NCI-H1417 treated with DMSO at 0.1 percent for 48 hours (cell line): Measurements from ENCODE around the gene RAX.

ENCODE experiments used
- DNase-seq: peaks from one replicate; lab custom pipeline; 2025; lab: John Stamatoyannopoulos, UW

Gene RAX

GRCh38 chr18:59246796-59247195 lies 26.5 kb downstream of the RAX start:
- no peak for DNase-seq

- no peak for DNase-seq
Measured at GRCh38 chr18:59242906-59243305, 30.3 kb downstream of the RAX start.

- DNase-seq: no peak
Measured at GRCh38 chr18:59239642-59240041, 33.6 kb downstream of the RAX start.

DNA sequence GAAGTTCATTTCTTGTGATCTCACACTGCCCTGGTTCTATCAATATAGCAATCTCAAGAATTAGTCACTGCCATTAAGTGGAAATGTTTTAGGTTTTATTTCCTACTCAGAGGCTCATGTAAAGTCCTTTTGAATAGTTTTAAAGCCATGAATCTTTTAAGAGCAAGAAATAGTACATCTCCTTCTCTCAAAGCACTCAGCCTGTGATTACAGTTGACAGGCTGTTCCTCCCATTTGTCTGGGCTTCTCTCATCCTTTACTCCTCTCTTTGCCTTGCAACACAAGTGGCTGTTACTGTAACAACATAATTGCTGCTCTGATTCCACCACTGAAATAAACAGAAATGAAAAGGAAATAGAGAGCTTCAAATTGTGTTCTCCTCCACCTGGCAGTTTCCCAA lies 34.9 kb downstream of the RAX start:
- DNase-seq: peak; percentile 60

- no peak for DNase-seq
Measured at GRCh38 chr18:59233017-59233410, 40.2 kb downstream of the RAX start.

DNA sequence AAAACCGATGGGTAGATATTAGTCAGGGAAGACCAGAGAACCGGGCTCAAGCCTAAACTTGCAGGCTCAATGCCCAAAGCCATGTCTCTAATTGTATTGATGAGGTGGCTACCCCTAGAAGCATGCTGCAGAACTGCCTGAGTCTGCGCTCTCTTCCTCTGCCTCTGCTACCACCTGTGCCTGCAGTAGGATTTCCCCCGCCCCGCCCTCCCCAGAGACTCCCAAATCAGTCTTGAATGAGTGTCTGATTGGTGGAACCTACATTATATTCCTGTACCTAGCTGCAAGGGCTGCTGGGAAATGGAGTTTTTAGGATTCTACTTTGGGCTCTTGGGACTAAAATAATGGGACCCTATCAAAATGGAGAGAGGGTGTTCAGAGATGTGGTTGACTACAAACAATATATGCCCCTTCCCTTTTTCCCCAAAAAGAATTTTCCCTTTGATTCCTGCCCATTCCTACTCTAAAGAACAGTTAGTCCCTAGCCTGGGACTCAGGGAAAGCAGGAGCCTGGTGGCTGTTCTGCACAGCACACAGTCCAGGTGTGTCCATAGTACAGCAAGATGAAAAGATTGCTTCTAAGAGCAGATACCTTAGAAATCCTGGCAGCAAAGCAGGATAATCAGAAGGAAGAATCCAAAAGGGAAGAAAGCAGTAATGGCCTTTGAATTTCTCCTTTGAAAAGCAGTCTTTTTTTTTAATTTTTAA lies 40.8 kb downstream of the RAX start:
- DNase-seq: no peak

DNA sequence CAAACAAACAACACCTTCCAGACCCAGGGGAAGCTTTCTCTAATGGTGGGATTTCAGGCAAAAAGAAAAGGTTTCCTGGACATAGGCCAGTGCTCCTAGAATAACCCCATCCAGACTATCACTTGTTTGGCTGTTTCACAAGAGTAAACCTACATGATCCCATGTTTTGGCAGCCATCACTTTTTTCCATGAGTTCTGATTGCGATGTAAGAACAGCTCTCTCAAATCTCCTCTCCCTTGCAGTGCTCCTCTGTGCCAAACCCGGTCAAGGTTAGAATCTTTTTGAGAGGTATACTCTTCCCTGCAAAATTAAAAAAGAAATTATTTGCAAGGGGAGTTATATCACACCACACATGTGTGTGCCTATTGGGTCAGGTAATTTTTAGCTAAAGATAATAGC lies 41.4 kb downstream of the RAX start:
- no peak for DNase-seq

GRCh38 chr18:59231114-59231513 lies 42.1 kb downstream of the RAX start:
- DNase-seq: no peak

DNA sequence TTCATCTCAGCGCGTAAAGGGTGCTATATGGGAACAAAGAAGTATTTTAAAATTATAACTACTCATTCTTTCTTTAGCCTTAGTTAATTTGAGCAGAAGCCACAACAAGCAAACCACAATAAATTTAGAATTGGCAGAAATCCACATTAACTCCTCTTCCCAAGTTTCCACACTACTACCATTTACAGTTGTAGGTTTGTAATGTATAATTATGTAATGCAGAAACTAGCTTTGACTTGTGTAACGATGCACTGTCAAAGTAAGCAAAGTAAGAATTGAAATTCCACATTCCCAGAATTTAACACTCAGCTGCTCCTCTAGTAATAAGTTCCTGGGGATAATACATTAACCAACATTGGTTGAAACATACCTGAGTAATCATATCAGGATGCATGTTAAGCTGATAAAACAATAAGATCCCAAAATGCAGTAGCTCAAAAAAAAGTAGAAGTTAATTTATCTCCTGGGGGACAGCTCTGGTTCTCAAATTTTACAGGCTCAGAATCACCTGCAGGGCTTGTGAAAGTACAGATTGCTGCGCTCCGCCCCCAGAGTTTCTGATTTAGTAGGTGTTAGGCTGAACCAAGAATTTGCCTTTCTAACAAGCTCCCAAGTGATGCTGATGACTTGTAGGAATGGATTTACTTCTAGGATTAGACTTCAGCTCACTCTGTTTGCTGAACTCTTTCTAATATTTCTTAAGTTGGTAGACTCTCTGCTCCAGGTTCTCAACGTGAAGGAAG lies 43.4 kb downstream of the RAX start:
- DNase-seq: no peak

DNA sequence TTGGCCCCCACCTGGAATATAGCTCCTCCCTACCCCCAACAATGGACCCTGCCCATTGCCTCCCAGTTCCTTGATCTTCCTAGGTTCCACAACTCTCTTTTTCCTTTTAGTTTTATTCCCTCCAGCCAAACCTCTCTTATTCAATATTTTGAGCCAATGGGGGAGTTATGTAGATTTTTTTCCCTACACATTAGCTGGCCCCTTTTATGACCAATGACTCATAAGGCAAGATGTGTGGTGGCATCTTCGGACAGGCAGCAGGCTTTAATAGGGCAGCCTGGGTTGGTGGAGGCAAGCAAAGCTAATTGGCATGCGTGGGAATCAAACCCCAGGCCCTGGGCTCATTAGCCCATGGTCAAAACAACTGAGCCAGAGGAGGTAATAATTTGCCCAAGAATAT lies 44.1 kb downstream of the RAX start:
- no peak for DNase-seq

GRCh38 chr18:59228351-59228750 lies 44.9 kb downstream of the RAX start:
- DNase-seq: no peak

GRCh38 chr18:59222341-59222740 lies 50.9 kb downstream of the RAX start:
- DNase-seq: no peak

- peak; percentile 48 for DNase-seq
Measured at GRCh38 chr18:59220784-59221765, 52.2 kb downstream of the RAX start.

GRCh38 chr18:59220164-59220783 lies 53.0 kb downstream of the RAX start:
- peak; percentile 67 for DNase-seq

DNA sequence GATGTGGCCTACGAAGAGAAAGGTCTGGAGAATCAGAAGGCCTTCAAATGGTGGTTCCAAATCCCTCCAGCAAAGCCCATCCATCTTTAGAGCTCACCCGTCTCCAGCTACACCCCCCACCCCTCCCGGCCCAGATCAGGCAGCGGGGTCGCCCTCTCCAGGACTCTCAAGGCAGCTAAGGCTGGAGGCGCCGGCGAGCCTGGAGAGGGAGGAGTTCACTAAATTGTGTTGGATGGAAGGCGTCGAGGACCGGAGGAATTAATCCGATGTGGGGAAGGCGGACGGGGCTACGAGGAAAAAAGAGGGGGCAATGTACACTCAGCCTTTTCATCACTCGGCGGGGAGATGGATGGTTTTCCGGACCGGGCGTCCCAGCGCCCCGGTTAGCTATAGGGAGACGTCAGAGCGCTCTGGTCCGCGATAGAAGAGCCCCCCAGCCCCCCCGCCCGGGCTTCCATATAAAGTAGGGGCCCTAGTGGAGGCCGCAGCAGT lies 53.5 kb downstream of the RAX start, which contains the start of gene GRP:
GRP (plus strand) TSS at position 487 of the 492 bp plus-strand sequence. CDS start 108 bp downstream, outside the sequence.
- DNase-seq: peak; percentile 67

DNA sequence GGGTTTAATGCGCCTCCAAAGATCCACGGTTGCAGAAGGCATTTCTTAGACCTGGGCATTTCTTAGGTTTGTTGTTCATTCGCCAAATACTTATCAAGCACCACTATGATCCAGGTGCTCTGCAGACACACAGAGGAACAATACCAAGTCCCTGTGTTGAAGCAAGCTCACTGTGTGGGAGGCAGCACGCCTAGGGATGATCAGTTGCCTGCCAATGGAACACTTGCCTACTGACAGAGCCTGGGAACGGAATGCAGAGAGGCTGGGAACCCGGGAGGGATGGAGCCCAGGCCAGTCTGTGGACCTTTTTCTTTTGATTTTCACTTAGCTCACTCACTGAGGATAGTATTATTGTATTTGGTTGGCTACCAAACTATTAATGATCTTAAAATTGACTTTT lies 55.2 kb downstream of the RAX start:
- no peak for DNase-seq
